GM12801 (cell line): Measurements from ENCODE around the gene ZNF366.

ENCODE experiments used
- CTCF ChIP-seq: IDR thresholded peaks from one replicate; pipeline ENCODE4 v1.5.1; 2011; ENCODE audit warnings: control low read depth; ENCODE audit not compliant: insufficient read length; ENCODE audit errors: extremely low read depth

Gene ZNF366

GRCh38 chr5:72531496-72532190 is 24.4 kb upstream of the ZNF366 start:
- TF ChIP-seq CTCF, result no peak

GRCh38 chr5:72530196-72530595 is 23.0 kb upstream of the ZNF366 start:
- TF ChIP-seq CTCF, result no peak

GRCh38 chr5:72529383-72529782 is 22.2 kb upstream of the ZNF366 start:
- no peak for TF ChIP-seq CTCF

GRCh38 chr5:72525816-72526215 is 18.6 kb upstream of the ZNF366 start:
- no peak for TF ChIP-seq CTCF

- no peak for TF ChIP-seq CTCF
Observed at GRCh38 chr5:72523960-72524582, 16.9 kb upstream of the ZNF366 start.

GRCh38 chr5:72522607-72523006 is 15.4 kb upstream of the ZNF366 start:
- no peak for TF ChIP-seq CTCF

GRCh38 chr5:72519111-72519510 is 11.9 kb upstream of the ZNF366 start:
- no peak for TF ChIP-seq CTCF
